ENCODE results near the gene SERPINI1.

SERPINI1 gene

DNA sequence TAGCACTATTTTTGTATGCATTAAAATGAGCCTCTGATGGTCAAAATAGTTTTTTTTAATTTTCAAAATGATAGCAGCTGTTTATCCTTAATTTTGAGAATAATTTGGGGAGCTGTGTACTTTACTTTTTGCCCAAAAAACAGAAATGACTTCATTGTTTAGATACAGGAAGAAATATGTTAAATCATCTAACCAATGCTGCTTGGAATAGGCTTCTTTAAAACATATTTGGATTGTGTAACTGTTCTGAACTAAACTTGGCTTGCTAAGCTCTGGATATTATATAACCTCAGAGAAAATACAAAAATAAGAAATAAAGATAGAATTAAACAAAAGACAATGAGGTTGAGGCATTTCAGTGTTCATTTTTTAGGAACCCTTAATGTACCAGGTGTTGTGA is 119.3 kb downstream of the SERPINI1 start:
- DNase-seq: no peak

DNA sequence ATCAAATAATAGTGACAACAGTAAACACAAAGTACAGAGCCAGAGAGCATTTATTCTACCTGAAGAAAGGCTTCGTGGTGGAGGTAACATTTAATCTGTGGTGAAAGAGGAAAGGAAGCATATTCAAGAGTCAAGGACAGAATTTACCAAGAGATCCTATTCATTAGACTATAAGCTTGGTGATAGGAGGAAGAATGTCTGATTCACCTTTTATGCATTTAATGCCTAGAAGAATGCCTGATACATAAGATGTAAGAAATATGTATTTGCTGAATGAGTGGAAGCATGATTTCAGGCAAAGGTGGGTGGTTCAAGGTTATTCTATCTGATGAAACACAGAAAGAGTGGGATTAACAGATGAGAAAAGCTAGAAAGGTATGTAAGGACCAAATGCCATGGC is 119.8 kb downstream of the SERPINI1 start:
- no peak for DNase-seq

DNA sequence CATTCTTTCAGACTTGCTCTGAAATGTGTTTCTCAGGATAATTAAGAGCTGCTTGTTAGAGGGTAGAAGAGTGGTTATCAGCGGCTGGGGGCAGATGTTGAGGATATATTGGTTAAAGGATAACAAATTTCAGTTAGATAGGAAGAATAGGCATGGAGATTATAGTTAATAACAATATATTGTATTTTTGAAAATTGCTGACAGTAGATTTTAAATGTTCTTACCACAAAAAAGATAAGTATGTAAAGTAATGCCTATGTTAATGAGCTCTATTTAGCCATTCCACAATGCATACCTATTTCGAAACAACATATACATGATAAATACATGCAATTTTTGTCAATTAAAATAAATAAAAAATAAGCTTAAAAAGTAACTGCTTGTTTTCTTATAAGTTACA is 123.3 kb downstream of the SERPINI1 start:
- DNase-seq: no peak

DNA sequence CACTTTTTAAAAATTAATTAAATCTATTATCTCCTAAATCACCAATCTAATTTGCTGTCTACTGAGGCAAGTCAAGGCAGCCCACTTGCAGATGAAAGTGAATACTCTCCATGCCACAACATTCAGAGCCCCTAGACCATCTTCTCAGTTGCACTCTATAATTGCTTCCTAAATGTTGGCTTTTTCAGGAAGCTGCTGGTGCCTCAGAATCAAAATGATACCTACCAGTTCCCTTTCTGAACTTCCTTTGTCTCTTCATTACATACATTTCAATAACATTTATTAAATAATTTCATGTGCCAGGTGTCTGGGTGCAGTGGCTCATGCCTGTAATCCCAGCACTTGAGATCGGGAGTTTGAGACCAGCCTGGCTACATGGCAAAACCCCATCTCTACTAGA is 124.1 kb downstream of the SERPINI1 start:
- no peak for DNase-seq

GRCh38 chr3:167861649-167862048 is 126.1 kb downstream of the SERPINI1 start:
- no peak for DNase-seq

- no peak for DNase-seq
Observed at GRCh38 chr3:167862104-167862730, 126.7 kb downstream of the SERPINI1 start.

DNA sequence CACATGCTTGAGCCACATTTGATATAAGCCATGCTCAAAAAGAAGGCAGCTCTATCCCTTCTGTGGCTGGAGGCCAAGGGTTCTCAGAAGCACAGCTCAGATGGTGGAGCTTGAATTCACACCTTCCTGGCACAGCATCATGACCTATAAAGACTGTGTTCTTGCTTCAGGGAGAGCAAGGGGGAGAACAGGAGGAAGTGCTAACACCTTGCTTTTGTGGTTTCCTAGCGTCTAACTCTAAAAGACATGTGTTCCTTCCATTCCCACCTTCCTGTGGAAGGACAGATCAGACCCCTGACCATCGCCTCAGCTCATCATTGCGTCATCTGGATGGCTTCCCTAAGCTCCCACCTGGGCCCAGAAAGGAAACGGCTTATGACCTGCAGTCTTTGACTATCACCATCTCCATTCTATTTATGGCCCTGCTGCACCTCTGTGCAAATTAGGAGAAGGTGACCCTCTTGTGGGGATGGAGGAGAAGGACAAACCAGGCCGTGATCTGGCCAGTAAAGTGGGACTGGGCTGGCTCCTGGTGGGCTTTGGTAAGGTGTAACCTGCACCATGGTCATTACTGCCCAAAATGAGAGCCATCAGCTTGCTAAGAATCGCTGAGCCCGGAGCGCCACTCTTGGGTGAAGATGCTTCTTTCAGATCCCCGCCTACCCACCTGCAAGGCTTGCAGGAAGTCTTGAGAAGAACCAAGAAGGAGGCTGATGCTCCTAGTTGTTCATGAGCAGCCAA is 128.5 kb downstream of the SERPINI1 start:
- DNase-seq: no peak

DNA sequence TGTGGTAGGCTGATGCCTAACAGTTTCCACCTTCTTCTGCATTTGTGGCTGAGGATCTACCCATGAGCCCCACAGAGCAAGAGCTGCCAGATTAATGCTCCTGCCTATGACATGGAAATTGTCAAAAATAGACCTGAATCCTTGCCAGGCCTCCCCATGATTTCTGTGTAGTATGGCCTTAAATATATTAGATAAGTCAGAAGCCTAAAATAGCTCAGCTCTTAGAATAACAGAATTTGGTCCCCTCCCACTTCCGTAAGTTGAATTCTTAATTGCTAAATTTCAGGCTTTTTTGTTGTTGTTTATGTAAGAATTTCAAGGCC is 129.0 kb downstream of the SERPINI1 start:
- DNase-seq: no peak

- no peak for DNase-seq
Observed at GRCh38 chr3:167866331-167866730, 130.8 kb downstream of the SERPINI1 start.

GRCh38 chr3:167867981-167868380 is 132.5 kb downstream of the SERPINI1 start:
- DNase-seq: no peak

- DNase-seq: no peak
Observed at GRCh38 chr3:167870181-167870580, 134.7 kb downstream of the SERPINI1 start.

GRCh38 chr3:167870759-167871158 is 135.2 kb downstream of the SERPINI1 start:
- no peak for DNase-seq

- no peak for DNase-seq
Observed at GRCh38 chr3:167872032-167872431, 136.5 kb downstream of the SERPINI1 start.

- no peak for DNase-seq
Observed at GRCh38 chr3:167872941-167873340, 137.4 kb downstream of the SERPINI1 start.

GRCh38 chr3:167874671-167875372 is 139.3 kb downstream of the SERPINI1 start:
- DNase-seq: no peak
